Prostate gland (tissue), 2 donors: Measurements from ENCODE around the gene CELF1.

Source experiments
- POLR2AphosphoS5 ChIP-seq: sonication (generic); formaldehyde crosslinking; IDR thresholded peaks from one replicate; pipeline ENCODE4 v1.6.1; 2017; ENCODE audit warnings: antibody characterized with exemption
- TF ChIP-seq, protein P1 (sequence below), 4 experiments: fragments of 200-600 bp in 2 of 4; fragments of 450-650 bp in 2 of 4; sonication (generic) in 2 of 4; IDR thresholded peaks; 1 replicate in 3 of 4; 2 replicates in 1 of 4; pipeline ENCODE4 v1.5.1; 2016 to 2019; ENCODE audit warnings: antibody characterized with exemption in 4 of 4, mild to moderate bottlenecking in 2 of 4, moderate library complexity in 2 of 4

DNA sequence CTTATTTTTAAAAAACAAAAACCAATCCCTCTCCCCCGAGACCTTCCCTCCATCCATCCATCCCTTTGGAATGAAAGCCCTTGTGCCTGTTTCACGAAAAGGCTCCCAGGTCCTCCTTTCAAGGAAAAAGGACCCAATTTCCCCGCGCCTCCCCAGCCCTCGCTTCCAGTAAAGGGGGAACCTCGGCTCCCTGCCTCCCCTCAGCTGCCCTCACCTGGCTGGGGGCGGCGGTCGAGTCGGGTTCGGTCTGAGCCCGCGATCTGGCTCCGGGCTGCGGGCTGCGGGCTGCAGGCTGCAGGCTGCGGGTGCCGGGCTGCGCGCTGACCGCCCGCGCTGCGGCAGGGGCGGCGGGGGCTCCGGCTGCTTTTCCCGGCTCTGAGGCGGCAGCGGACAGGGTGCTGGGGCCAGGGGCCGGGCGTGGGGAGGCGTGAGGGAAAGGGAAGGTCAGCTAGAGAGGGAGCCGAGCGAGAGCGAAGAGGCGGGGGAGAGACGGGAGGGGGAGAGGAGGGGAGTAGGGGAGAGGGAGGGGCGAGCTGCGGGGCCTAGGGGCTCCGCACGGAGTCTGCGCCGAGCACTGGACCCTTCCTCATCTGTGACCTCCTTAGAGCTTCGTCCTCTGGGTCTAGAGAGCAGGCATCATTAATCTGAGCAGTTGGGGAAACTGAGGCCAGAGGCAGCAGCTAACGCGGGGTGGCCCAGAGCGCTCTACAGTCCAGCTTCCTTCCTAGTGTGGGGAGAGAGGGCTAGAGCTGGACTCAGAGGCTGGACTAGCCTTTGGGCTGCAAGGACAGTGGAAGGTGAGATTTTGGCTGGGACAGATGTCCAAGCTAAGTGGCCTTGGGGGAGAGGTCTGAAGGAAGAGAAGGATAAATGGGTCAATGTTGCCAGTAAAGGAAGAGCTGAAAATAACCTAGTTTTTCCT lies 41.3 kb upstream of the CELF1 start, which contains the start of gene C1QTNF4:
- TF ChIP-seq POLR2AphosphoS5: no peak
- TF ChIP-seq, protein P1, sequence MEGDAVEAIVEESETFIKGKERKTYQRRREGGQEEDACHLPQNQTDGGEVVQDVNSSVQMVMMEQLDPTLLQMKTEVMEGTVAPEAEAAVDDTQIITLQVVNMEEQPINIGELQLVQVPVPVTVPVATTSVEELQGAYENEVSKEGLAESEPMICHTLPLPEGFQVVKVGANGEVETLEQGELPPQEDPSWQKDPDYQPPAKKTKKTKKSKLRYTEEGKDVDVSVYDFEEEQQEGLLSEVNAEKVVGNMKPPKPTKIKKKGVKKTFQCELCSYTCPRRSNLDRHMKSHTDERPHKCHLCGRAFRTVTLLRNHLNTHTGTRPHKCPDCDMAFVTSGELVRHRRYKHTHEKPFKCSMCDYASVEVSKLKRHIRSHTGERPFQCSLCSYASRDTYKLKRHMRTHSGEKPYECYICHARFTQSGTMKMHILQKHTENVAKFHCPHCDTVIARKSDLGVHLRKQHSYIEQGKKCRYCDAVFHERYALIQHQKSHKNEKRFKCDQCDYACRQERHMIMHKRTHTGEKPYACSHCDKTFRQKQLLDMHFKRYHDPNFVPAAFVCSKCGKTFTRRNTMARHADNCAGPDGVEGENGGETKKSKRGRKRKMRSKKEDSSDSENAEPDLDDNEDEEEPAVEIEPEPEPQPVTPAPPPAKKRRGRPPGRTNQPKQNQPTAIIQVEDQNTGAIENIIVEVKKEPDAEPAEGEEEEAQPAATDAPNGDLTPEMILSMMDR (IDR thresholded peaks at IDR 0.05): no peak
